ENCODE measurements around the gene XPO6.

XPO6 gene

DNA sequence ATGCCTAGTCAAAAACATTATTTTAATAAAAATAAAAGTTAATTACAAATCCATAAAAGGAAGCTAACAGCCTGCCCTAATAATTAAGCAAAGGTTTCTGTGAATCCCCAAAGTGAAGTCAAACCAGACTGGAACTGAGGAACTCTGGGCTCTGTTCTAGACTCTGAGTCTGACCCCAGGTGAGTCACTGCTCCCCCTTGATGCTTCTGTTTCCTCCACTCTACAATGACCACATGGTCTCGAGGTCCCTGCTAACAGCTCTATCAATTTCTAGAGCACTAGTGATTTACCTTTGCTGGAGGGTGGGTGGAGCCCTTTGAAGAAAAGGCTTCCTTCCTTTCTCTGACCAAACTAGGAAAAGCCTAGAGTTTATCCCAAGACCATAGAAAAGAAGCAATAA, 32.4 kb downstream of the XPO6 start:
- H3K27me3 ChIP-seq (ENCODE audit: control insufficient read depth, insufficient read depth, low read length), result no peaks in the 10 kb centered on the region
- peaks cover 5% of the 10 kb centered on the region for H3K36me3 ChIP-seq (ENCODE audit: control insufficient read depth, insufficient read depth, low read length)
- H3K9me3 ChIP-seq (ENCODE audit: control insufficient read depth, low read length), result no peaks in the 10 kb centered on the region
- peaks cover 30% of the 10 kb centered on the region for H3K4me1 ChIP-seq (ENCODE audit: control insufficient read depth, insufficient read depth, low read length)
- H3K4me3 ChIP-seq (ENCODE audit: low read length), result no peak overlapping the region
- H3K9ac ChIP-seq (ENCODE audit: low read length), result no peak overlapping the region

GRCh38 chr16:28175715-28176114, 36.0 kb downstream of the XPO6 start:
- no peaks in the 10 kb centered on the region for H3K4me1 ChIP-seq (ENCODE audit: control insufficient read depth, insufficient read depth, low read length)
- no peaks in the 10 kb centered on the region for H3K27me3 ChIP-seq (ENCODE audit: control insufficient read depth, insufficient read depth, low read length)
- H3K9me3 ChIP-seq (ENCODE audit: control insufficient read depth, low read length), result no peaks in the 10 kb centered on the region
- no peak overlapping the region for H3K9ac ChIP-seq (ENCODE audit: low read length)
- H3K36me3 ChIP-seq (ENCODE audit: control insufficient read depth, insufficient read depth, low read length), result peaks cover 5% of the 10 kb centered on the region
- H3K4me3 ChIP-seq (ENCODE audit: low read length), result no peak overlapping the region

DNA sequence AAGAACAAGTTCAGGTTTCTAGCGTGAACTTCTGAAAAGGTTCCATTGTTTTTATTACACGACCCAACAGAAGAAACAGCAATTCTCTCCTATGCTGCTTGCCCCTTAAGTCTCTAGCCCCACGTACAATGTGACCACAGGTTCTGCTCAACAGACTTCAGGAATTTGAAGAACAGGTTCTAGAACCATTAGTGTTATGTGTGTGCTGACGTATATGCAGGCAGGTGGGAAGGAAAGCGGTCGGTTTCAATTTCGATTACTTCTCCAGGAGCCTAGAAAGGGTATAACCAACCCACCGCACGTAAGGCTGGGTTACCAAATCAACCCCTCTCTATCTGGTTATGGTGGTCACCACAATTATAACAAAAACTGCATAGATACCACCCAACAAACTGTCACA, 39.4 kb downstream of the XPO6 start:
- Histone ChIP-seq H3K4me1 (ENCODE audit: control insufficient read depth, insufficient read depth, low read length) (no peaks in the 10 kb centered on the region), H3K9ac (ENCODE audit: low read length) (no peak overlapping the region), H3K27me3 (ENCODE audit: control insufficient read depth, insufficient read depth, low read length) (no peaks in the 10 kb centered on the region), H3K9me3 (ENCODE audit: control insufficient read depth, low read length) (no peaks in the 10 kb centered on the region), H3K36me3 (ENCODE audit: control insufficient read depth, insufficient read depth, low read length) (peaks cover 5% of the 10 kb centered on the region), H3K4me3 (ENCODE audit: low read length) (no peak overlapping the region)

- no peaks in the 10 kb centered on the region for H3K27me3 ChIP-seq (ENCODE audit: control insufficient read depth, insufficient read depth, low read length)
- peaks cover 5% of the 10 kb centered on the region for H3K36me3 ChIP-seq (ENCODE audit: control insufficient read depth, insufficient read depth, low read length)
These were observed 39.9 kb downstream of the XPO6 start for GRCh38 chr16:28171816-28172215.

DNA sequence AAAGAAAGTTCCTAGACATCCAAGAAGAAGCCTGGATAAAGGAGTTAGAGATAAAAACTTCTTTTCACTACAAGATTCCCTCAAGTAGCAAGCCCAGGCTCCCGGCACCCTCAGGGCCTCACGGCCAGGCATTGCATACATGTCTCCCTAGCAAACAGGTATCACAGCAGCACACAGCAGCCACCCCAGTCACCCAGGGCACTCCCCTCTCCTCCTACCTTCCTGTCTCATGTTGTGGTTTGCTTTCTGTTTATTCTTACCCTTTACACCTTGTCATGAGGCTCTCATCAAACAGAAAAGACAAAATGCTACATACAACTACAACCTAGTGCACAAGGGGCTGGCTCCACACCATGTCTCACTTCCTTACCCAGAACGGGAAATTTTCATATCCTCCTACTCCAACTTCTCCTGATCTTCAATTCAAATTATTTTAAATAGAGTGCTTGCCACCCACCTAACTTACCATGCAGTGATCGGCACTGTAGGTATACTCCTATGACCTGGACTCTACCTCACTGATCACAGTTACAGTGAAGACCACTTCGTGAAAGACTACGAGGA, 42.7 kb downstream of the XPO6 start:
- no peaks in the 10 kb centered on the region for H3K4me1 ChIP-seq (ENCODE audit: control insufficient read depth, insufficient read depth, low read length)
- H3K27me3 ChIP-seq (ENCODE audit: control insufficient read depth, insufficient read depth, low read length), result no peaks in the 10 kb centered on the region
- H3K9me3 ChIP-seq (ENCODE audit: control insufficient read depth, low read length), result no peaks in the 10 kb centered on the region
- H3K9ac ChIP-seq (ENCODE audit: low read length), result no peak overlapping the region
- no peak overlapping the region for H3K4me3 ChIP-seq (ENCODE audit: low read length)
- no peaks in the 10 kb centered on the region for H3K36me3 ChIP-seq (ENCODE audit: control insufficient read depth, insufficient read depth, low read length)

More at GRCh38 chr16:28171816-28172215, 39.9 kb downstream of the XPO6 start:
- H3K4me3 ChIP-seq (ENCODE audit: low read length), result no peak overlapping the region
- no peak overlapping the region for H3K9ac ChIP-seq (ENCODE audit: low read length)
- H3K4me1 ChIP-seq (ENCODE audit: control insufficient read depth, insufficient read depth, low read length), result no peaks in the 10 kb centered on the region
- no peaks in the 10 kb centered on the region for H3K9me3 ChIP-seq (ENCODE audit: control insufficient read depth, low read length)

DNA sequence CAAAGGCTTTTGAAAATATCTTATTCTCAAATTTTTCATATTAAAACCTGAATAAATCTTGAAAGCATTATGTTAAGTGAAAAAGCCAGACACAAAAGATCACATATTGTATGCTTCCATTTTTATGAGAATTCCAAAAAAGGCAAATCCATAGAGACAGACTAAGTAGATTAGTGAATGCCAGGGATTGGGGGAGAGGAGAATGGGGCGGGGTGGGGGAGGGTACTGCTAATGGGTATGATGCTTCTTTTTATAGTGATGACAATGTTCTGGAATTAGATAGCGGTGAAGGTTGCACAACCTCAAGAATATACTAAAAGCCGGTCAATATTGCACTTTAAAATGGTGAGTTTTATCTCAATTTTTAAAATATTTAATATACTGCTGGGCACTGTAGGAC, 44.0 kb downstream of the XPO6 start:
- Histone ChIP-seq H3K9me3 (ENCODE audit: control insufficient read depth, low read length) (no peaks in the 10 kb centered on the region), H3K27me3 (ENCODE audit: control insufficient read depth, insufficient read depth, low read length) (no peaks in the 10 kb centered on the region), H3K4me3 (ENCODE audit: low read length) (no peak overlapping the region), H3K9ac (ENCODE audit: low read length) (no peak overlapping the region), H3K4me1 (ENCODE audit: control insufficient read depth, insufficient read depth, low read length) (no peaks in the 10 kb centered on the region), H3K36me3 (ENCODE audit: control insufficient read depth, insufficient read depth, low read length) (no peaks in the 10 kb centered on the region)

GRCh38 chr16:28167221-28167620, 44.5 kb downstream of the XPO6 start:
- H3K27me3 ChIP-seq (ENCODE audit: control insufficient read depth, insufficient read depth, low read length), result no peaks in the 10 kb centered on the region
- H3K9me3 ChIP-seq (ENCODE audit: control insufficient read depth, low read length), result no peaks in the 10 kb centered on the region
- no peaks in the 10 kb centered on the region for H3K36me3 ChIP-seq (ENCODE audit: control insufficient read depth, insufficient read depth, low read length)
- no peak overlapping the region for H3K4me3 ChIP-seq (ENCODE audit: low read length)
- no peak overlapping the region for H3K9ac ChIP-seq (ENCODE audit: low read length)
- H3K4me1 ChIP-seq (ENCODE audit: control insufficient read depth, insufficient read depth, low read length), result no peaks in the 10 kb centered on the region

DNA sequence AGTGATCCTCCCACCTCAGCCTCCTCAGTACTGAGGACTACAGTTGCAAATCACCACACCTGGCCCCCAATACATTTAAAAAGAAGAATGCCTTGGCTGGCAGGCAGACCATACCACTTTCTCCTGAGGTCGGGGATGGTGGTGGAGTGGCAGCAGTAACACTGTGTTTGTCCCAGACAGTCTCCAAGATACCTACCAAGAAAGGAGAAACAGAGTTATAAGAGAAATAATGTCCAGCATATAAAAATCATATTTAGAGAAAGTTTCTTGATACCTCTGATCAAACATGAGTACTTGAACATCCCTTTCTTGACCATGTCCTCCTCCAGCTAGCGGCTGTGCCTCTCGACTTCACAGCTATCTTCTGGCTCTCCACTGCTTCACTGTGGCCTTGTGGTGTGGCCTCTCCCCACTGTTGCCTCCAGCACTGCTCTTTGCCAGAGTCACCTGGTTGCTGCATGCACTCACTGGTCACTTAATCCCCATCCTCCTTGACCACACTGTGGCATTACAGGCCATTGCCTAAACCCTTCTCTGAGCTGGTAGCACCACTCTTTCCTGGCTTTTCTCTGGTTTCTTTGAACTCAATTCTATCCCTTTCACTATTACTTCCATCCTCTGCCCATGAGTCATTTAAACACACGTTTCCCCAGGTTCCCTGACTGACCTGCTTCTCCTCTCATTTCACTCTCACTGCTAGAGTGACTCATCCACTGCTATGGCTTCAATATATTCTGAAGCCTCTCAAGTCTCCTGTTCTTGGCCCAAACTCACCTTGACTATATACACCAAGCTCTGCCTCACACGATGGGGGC, 45.2 kb downstream of the XPO6 start:
- no peaks in the 10 kb centered on the region for H3K4me1 ChIP-seq (ENCODE audit: control insufficient read depth, insufficient read depth, low read length)
- H3K9ac ChIP-seq (ENCODE audit: low read length), result no peak overlapping the region
- no peaks in the 10 kb centered on the region for H3K9me3 ChIP-seq (ENCODE audit: control insufficient read depth, low read length)
- no peaks in the 10 kb centered on the region for H3K27me3 ChIP-seq (ENCODE audit: control insufficient read depth, insufficient read depth, low read length)
- no peaks in the 10 kb centered on the region for H3K36me3 ChIP-seq (ENCODE audit: control insufficient read depth, insufficient read depth, low read length)
- no peak overlapping the region for H3K4me3 ChIP-seq (ENCODE audit: low read length)

GRCh38 chr16:28165598-28165997, 46.2 kb downstream of the XPO6 start:
- H3K4me3 ChIP-seq (ENCODE audit: low read length), result no peak overlapping the region
- H3K9me3 ChIP-seq (ENCODE audit: control insufficient read depth, low read length), result no peaks in the 10 kb centered on the region
- H3K4me1 ChIP-seq (ENCODE audit: control insufficient read depth, insufficient read depth, low read length), result no peaks in the 10 kb centered on the region
- H3K36me3 ChIP-seq (ENCODE audit: control insufficient read depth, insufficient read depth, low read length), result no peaks in the 10 kb centered on the region
- H3K27me3 ChIP-seq (ENCODE audit: control insufficient read depth, insufficient read depth, low read length), result no peaks in the 10 kb centered on the region
- H3K9ac ChIP-seq (ENCODE audit: low read length), result no peak overlapping the region

DNA sequence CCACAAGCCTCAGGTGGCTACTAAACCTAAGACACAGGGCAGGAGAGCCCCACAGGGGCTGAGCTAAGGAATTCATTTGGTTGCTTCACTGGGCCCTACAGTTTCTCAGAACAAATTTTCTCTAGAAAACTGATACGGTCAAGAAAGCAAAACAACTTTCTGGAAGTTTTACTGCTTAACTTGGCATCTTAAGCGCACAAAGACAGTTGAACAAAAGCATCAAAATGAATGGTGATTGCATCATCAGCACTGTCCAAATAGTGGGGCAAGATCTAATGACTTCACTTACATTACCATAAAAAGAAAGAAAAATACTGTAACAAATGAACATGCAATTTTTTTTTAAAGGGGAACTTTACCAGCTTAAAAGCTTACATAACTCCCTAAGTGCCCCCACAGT, 47.6 kb downstream of the XPO6 start:
- H3K27me3 ChIP-seq (ENCODE audit: control insufficient read depth, insufficient read depth, low read length), result no peaks in the 10 kb centered on the region
- H3K4me3 ChIP-seq (ENCODE audit: low read length), result no peak overlapping the region
- H3K36me3 ChIP-seq (ENCODE audit: control insufficient read depth, insufficient read depth, low read length), result no peaks in the 10 kb centered on the region
- no peak overlapping the region for H3K9ac ChIP-seq (ENCODE audit: low read length)
- no peaks in the 10 kb centered on the region for H3K4me1 ChIP-seq (ENCODE audit: control insufficient read depth, insufficient read depth, low read length)
- H3K9me3 ChIP-seq (ENCODE audit: control insufficient read depth, low read length), result no peaks in the 10 kb centered on the region

DNA sequence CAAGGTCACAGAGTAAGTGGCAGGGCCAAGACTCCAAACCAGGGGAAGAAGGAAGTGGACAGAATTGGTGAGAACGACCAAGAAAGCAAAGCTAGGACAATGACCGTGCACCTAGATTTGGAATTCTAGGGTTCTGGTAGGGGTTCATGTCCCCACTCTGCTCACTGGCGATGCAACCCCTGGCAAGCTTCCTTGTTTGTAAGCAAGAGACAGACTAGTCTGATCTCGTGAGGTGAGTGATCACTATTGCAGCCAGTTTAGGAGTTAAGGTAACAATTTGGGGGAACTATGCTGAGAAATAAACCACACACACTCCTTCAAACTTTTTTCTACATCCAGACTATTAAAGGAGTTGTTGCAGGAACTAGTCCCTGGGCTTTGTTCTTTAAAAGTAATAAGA, 48.1 kb downstream of the XPO6 start:
- no peak overlapping the region for H3K4me3 ChIP-seq (ENCODE audit: low read length)
- no peak overlapping the region for H3K9ac ChIP-seq (ENCODE audit: low read length)
- no peaks in the 10 kb centered on the region for H3K9me3 ChIP-seq (ENCODE audit: control insufficient read depth, low read length)
- no peaks in the 10 kb centered on the region for H3K4me1 ChIP-seq (ENCODE audit: control insufficient read depth, insufficient read depth, low read length)
- no peaks in the 10 kb centered on the region for H3K27me3 ChIP-seq (ENCODE audit: control insufficient read depth, insufficient read depth, low read length)
- H3K36me3 ChIP-seq (ENCODE audit: control insufficient read depth, insufficient read depth, low read length), result no peaks in the 10 kb centered on the region

GRCh38 chr16:28162326-28162877, 49.4 kb downstream of the XPO6 start:
- no peaks in the 10 kb centered on the region for H3K9me3 ChIP-seq (ENCODE audit: control insufficient read depth, low read length)
- no peak overlapping the region for H3K9ac ChIP-seq (ENCODE audit: low read length)
- no peak overlapping the region for H3K4me3 ChIP-seq (ENCODE audit: low read length)
- H3K36me3 ChIP-seq (ENCODE audit: control insufficient read depth, insufficient read depth, low read length), result no peaks in the 10 kb centered on the region
- H3K4me1 ChIP-seq (ENCODE audit: control insufficient read depth, insufficient read depth, low read length), result no peaks in the 10 kb centered on the region
- no peaks in the 10 kb centered on the region for H3K27me3 ChIP-seq (ENCODE audit: control insufficient read depth, insufficient read depth, low read length)
